Measurements from ENCODE around the gene PEX26.
"Not testable (repeated sequence)": the region's sequence is repeated elsewhere in the genome, so short reads cannot be mapped to it uniquely, and the experiment has no call there.

Gene PEX26

DNA sequence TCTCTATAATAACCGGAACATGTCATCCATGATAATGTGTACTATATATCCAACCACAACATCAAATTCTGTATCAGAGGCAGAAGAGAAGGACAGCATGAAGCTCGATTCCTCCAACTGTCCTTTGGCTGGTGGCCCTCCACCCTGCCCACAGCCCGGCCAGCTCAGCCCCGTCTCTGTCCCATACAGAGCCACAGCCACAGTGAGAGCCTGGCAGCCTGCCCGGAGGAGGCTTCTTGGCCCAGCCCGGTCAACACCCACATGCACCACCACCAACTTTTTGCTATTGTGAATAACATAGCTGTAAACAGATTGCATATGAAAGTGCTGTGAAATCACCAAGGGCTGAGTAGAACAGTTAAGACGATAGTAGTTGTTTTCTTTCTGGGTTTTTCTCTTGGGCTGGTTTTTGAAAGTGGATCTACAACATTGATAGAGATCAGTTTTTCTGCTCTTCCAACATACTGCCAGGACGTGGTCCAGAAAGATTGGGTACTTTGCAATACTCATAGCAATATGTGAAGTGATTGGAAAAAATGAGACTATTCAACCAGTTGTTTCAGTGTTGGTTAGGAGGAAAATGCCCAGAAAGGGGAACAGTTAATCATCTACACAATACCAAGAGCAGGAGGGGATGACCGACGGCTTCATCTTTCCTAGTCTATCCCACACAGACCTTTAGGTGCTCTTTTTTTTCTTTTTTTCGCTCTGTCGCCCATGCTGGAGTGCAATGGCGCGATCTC lies 25.9 kb downstream of the PEX26 start:
- no peak for DNase-seq

DNA sequence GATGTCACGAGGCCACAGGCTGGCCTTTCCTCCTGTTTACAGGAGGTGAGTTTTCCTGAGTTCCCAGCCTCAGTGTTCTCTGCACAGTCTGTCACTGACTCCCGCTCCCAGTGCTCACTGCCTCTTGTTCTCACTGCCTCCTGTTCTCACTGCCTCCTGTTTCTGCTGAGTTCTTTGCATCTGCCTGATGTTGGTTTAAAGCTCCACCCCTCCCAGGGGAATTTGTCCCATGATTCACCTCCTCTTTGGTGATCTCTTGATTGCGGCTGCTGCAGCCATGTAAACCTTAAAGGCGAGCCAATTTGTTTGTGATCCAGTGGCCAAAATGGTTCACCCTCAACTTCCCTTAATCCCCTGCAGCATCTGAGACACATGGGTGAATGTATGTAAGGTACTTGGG lies 26.8 kb downstream of the PEX26 start:
- DNase-seq = no peak

DNA sequence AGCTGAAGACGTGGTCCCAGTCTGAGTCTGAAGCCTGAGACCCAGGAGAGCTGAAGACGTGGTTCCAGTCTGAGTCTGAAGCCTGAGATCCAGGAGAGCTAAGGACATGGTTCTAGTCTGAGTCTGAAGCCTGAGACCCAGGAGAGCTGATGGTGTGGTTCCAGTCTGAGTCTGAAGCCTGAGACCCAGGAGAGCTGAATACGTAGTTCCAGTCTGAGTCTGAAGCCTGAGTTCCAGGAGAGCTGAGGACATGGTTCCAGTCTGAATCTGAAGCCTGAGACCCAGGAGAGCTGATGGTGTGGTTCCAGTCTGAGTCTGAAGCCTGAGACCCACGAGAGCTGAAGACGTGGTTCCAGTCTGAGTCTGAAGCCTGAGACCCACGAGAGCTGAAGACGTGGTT lies 28.2 kb downstream of the PEX26 start:
- DNase-seq = not testable (repeated sequence)

DNA sequence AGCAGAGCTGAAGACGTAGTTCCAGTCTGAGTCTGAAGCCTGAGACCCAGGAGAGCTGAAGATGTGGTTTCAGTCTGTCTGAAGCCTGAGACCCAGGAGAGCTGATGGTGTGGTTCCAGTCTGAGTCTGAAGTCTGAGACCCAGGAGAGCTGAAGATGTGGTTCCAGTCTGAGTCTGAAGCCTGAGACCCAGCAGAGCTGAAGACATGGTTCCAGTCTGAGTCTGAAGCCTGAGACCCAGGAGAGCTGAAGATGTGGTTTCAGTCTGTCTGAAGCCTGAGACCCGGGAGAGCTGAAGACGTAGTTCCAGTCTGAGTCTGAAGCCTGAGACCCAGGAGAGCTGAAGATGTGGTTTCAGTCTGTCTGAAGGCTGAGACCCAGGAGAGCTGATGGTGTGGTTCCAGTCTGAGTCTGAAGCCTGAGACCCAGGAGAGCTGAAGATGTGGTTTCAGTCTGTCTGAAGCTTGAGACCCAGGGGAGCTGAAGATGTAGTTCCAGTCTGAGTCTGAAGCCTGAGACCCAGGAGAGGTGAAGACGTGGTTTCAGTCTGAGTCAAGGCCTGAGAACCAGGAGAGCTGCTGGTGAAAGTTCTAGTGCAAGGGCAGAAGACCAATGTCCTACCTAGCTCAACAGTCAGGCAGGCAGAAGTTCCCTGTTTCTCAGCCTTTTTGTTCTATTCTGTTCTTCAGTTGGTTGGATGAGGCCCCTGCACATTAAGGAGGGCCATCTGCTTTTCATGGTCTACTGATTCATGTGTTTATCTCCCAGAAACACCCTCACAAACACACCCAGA lies 29.0 kb downstream of the PEX26 start:
- not testable (repeated sequence) for DNase-seq

DNA sequence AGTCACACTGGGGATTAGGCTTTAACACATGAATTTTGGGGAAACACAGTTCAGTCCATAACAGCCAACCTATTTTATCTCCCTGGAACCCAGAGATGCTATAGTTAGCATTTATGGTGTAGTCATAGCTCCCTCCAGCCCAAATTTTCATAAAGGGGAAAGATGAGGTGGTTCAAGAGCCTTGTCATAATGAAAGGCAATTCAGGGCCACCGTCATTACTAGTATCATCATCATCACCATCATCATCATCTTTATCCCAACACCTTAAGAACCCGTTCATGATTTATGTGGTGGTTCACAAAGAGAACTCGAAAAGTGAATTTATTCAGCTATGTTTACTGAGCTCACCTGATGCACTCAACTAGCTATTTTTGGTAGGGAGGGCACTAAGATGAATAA lies 30.4 kb downstream of the PEX26 start:
- no peak for DNase-seq

DNA sequence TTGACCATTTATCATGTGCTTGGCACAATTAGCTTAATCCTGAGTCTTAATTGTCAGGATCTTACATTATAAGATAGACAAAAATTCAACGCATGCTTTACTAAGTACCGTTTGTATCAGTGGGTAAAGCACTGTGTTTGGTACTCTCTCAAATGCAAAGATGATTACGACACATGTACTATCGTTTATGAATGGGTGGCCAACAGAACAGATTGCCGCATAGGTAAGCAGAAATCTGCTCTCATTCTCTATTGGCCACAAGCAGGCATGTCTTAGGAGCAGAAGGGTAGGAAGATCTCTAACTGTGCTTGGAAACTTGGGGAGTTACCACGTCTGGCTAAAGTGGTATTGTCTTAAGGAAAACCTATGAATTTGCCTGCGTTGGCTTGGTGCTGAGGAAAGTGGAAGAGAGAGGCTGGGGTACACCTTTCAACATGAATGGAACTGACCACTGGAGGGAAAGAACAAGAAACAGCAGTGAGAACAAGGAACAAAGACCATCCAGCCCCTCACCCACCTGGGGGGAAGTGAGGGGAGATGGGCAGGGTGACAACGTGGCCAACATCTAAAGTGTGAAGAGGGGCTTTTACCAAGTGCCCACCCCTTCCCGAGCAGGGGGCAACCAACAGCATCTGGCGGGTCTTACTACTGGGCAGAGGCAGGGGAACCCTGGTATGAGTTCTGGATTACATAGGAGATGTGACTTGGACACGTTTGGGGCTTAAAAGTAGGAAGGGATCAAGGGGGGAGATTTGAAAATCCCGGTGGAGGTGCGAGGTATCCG lies 31.8 kb downstream of the PEX26 start:
- DNase-seq = no peak

DNA sequence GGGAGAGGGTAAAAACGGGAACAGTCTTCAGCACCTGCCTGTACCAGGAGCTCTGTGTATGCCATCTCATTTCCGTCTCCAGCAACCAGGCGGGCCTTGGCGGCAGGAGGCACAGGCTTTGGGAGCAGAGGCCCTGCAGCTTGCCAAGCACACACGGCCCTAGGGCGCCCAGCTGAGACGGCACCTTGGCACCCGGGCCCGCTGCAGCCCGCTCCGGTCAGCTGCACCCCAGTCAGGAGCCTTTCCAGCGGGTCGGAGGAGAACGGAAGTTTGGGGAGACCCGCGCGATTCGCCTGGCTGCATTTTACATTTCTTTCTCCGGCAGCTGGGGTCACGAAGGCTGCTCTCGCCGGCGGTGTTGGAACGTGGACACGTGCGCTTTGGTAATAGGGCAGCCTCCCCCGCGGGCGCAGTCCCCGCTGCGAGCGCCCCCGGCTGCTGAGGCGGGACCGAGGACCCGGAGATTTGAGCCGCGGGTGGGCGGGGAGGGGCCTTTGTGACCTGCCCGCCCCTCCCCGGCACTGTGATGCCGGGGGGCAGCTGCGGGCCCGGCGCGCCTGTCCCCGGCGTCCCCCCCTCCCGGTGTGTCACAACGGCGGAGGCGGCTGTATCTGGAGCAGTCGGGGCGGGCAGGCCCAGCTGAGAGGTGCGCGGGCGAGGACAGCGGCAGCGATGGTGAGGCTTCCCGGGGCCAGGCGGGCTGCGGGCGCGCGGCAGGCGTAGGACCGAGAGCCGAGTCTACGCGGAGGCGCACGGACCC lies 32.6 kb downstream of the PEX26 start, which contains the start of gene TUBA8:
TSS of gene TUBA8 (plus strand) at position 616 of the 760 bp plus-strand sequence. CDS start at position 673, 57 bp downstream.
- DNase-seq = no peak

DNA sequence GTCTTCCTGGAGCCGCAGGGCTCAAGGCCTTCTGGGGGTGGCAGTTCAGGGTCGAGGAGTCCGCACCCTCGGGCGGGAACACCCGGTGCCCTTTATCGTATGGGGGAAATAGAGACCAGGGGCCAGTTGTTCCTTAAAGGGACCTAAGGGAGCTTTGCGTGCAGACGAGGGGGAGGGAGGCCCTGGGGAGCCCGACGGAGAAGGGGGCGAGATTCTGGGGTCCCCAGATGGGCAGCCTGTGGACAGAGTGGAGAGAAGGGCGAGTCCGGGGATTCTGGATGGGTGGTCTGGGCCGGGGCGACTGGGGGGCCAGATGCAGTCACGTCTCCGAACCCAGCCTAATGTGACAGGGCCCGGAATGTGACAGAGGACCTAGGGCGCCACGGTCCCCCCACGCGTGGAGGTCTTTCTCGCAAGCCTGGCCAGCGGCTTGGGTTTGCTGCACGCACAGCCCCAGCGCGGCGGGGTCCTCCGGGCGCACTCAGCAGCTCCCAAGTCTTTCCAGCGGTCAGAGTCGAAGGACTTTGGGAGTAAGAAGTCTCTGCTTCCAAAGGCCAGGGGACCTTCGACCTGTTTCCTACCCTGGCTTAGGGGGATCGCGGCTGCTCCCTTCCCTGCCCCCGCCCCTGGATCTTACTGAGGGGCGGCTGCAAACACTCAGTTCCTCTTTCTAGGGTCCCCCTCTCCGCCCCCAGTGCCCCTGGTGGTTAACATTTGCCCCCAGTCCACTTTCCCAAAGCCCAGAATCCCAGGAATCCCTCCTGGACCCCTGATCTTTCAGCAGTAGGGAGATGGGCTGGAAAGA lies 33.4 kb downstream of the PEX26 start:
- no peak for DNase-seq

DNA sequence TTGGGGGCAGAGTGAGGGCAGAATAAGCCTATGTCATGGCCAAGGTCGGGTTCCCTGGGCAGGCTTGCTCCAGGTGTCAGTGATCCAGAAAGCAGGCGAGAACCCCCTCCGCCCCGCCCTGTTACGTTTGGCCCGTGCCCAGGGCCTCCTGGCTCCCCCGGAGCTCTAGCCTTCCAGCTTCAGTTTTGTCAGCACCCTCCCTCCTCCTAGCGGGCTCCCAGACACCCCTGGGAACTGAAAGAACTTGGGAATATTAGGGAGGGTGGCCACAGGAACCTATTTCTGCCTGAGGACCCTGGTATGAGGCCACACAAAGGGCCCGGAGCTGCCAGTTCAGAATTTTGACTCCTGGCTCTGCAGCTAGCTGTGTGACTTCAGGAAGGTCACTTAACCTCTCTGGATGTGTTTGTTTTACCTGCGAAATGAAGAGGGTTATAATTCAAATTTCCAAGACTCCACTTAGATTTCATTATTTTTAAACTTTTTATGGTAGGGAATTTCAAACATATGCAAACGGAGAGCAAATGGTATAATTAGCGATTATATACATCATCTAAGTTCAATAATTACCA lies 34.1 kb downstream of the PEX26 start:
- DNase-seq = no peak

DNA sequence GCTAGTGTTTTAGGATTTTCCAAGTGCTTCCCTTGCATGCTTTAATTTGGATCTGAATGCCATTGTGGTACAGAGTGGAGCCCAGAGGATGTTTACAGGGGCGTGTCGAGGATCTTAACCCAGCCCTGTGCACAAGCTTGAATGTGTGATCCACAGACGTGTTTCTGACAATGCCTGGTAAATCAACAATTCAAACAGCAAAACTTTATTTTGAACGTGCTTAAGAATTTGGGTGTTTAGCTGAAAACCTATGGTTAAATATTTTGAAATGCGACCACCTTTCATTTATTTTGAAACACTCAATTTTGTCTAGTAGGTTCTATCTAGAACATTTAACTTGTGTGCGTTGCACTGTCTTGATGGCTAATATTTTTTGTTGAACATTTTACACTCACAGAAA lies 34.6 kb downstream of the PEX26 start:
- no peak for DNase-seq

DNA sequence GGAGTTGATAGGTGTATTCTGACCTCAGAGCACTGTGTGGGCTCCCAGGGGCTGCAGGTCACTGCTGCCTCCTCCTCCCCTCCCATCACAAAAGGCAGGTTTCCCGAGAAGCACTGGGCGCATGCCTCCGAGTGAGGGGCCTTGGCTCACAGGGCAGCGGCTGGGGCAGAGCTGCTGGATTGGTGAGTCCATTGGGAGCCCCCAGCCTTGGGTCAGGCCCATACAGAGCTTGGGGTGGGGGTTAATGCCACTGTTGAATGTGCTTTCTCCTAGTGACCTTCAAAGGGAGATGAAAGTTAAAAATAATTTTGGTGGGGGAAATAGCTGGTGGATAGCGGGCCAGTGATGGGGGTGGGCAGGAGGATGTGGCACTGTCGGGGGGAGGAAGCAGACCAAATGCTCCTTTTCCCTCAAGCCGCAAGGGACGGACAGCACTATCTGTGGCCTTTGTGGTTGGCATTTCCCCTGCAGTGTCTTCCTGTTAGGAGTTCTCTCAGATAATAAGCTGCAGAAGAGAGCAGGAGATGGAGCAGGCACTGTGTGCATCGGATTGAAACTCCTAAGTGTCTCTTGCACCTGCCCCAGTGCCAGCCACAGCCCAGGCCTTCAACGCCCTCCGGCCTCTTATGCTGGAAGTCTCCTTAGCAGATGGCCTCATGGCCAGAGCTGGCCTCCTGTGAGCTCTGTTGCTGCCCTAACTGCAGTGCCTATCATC lies 36.0 kb downstream of the PEX26 start:
- DNase-seq = no peak

DNA sequence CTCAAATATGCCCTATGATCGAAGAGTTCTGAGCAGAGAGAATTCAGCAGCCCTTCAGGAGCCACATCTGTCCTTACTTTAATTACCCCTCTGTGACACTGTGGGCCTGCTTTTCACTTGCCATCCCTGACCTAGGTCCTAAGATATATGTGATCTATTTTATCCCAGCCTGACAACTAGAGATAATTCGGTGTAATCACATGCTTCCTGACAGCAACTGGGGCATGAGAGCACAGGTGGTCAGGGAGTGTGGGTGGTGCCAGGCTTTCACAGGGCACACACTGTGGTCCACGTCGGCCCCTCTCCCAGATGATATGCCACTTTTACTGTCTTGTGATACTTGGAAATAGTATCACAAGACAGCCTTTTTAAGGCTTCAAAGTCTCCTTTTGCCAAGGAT lies 36.7 kb downstream of the PEX26 start:
- DNase-seq = no peak

DNA sequence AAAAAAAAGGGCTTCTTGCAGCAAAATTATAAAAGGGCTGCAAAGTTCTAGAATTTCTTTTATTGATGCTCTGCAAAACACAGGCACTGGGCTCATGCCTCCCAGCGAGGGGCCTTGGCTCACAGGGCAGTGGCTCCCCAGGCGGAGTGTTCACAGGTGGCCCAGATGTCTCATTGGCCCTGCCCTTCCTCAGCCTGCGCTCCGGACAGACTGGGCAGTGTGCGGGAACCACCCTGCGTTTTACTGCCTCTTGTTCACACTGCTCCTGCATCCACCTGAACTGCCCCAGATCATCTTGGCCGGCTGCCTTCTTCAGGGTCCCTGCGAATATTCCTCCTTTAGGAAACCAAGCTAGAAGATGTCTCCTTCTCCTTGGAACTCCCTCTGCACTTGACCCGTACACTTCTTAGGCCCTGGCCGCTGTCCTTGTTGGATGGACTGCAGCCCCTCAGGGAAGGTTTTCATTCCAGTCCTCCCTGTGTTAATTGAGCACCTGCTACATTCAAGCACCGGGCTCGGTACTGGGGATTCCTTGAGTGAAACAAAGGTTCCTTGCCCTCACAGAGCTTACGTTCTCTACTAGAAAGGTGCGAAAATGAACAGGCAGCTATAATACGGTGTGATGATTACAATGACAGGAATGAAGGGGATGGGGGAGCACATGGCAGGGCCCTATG lies 37.3 kb downstream of the PEX26 start:
- no peak for DNase-seq

DNA sequence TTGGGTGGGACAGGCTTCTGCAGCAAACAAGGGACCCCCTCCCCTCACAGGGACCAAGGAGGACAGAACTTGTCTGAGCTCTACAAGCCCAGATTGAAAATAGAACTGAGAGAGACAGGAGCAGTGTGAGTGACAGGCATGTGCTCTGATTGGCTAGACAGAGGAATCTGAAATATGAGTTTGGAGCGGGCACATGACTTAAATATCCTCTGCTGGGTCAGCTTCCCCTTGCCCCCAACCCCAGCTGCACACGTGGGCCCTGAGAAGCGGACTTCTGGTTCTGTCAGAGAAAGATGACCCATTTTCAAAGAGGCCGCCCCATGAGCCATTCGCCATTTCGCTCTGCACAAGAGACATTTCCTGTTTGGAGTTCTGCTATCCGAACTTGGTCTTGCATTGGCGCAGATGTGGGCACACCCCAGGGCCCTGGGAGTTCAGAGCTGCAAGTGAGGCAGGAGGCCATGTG lies 38.1 kb downstream of the PEX26 start:
- DNase-seq = no peak

DNA sequence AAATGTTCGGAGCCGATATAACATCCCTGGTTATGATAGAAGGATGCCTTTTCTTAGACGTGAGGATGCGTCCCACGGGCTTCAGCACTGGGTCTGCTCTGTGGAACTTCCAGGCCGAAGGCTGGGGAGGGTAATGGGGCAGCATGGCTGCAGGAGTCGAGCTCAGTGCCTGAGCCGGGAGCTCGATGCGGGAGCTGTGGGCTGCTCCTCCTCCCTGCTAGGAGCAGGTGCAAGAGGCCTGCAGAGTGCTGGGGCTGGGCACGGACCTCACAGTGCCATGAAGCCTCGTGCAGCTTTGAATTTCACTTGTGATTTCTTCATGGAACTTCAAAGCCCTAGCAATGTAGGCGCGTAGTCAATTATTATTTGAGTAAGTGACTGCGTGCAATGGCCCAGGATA lies 38.8 kb downstream of the PEX26 start:
- DNase-seq = no peak

DNA sequence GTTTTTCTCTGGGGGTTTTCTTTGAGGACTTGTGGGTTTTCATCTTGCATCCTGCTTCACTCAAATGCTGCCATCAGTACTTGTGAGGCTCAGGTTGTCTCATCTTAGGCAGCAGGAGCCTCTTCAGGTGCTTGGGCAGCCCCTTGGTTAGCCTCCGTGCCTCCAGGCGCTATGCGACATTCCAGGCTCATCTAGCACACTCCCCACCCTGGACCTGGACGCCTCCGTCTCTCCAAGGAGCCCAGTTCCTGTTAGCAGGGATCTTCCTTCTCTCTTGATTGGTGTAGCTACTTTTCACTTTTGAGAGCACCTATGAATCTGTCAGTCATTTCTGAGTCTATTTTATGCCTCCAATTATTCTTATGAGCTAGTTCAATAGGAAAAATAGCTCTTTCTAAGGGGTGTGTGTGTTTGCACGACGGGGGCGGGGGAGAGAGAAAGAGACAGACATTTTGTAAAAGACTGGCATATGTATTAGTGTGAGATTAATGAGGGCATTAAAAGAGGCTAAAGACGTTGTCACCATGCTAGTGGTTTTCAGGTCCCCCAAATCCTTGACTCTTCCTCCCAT lies 40.6 kb downstream of the PEX26 start:
- no peak for DNase-seq

DNA sequence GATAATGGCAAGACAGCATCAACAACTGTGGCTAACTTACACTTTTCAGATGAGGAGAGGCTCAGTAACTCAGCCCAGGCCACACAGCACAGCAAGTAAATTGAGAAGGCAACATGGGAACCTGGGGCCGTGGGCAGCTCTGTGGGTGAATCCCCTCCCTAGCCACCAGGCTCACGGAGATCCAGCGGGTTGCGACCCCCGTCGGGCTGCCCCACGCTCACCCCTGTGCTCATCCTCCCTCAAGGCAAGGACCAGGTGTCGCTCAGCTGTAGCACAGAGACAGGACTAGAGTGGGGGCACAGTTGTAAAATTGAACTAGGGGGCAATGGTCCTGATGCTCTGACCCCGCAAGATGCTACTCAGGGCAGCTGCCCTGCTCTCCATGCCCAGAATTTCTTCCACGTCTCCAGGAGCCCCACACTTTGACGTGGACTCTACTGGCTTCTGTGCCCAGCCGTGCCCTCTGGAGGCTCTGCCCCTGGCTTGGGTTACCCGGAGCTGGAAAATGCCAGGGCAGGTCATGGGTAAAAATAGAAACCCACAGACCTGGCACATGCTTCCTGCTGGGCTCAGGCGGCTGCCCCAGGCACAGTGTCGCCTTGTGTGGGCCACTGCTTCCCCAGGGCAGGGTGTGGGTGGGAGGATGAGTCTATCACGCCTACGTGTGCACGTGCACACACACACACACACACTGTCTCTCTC lies 41.8 kb downstream of the PEX26 start:
- DNase-seq = no peak

DNA sequence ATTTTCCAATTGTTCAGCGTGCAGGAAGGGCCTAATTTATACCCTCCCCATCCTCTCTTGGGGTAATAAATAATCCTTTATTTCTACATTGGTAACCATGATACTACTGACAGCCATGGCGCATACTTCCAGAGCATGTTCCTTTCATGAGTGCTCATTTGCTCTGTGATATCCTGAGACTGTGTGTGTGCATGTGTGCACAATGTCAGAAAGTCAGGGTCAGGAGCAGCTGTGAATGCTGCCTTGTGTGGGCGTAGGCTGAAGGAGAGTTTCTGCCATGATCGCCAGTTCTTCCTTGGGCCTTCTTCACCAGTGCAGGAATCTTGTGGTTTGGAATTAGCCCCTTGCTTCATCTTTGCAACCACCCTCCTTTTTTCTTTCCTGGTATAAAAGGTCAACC lies 43.1 kb downstream of the PEX26 start:
- DNase-seq = no peak

DNA sequence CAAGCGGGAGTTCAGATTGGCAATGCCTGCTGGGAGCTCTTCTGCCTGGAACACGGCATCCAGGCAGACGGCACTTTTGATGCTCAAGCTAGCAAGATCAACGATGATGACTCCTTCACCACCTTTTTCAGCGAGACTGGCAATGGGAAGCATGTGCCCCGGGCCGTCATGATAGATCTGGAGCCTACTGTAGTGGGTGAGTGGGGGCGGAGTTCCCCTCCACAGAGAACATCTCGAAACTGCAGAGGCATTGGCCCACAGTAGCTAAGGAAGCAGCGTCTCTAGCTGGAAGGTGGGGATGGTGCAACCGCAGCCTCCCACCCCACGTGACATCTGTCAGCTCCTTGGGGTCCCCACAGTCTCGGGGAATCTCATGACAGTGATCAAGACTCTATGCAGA lies 43.7 kb downstream of the PEX26 start:
- no peak for DNase-seq

Data from effector CD8-positive, alpha-beta T cell (primary cell).